HG03342 (cell line): ENCODE measurements around the gene SLC7A8.

Experiments
- ATAC-seq: cut with Tn5 transposase; IDR thresholded peaks from one replicate; pipeline ENCODE4 v1.9.1; 2021; ENCODE audit warnings: mild to moderate bottlenecking, moderate library complexity; ENCODE audit not compliant: unreplicated experiment

SLC7A8 gene

GRCh38 chr14:23183158-23183470, 346 bp downstream of the SLC7A8 start:
- ATAC-seq, result no peak

GRCh38 chr14:23182372-23183157, 895 bp downstream of the SLC7A8 start:
- no peak for ATAC-seq

GRCh38 chr14:23181946-23182345, 1.5 kb downstream of the SLC7A8 start:
- ATAC-seq, result no peak

- no peak for ATAC-seq
These were observed 2.0 kb downstream of the SLC7A8 start for GRCh38 chr14:23181453-23181852.

GRCh38 chr14:23177181-23177580, 6.3 kb downstream of the SLC7A8 start:
- no peak for ATAC-seq

GRCh38 chr14:23175823-23176222, 7.6 kb downstream of the SLC7A8 start:
- no peak for ATAC-seq

GRCh38 chr14:23174296-23175184, 8.9 kb downstream of the SLC7A8 start:
- ATAC-seq, result no peak

- ATAC-seq, result no peak
These were observed 9.7 kb downstream of the SLC7A8 start for GRCh38 chr14:23173796-23174195.

- no peak for ATAC-seq
These were observed 10.4 kb downstream of the SLC7A8 start for GRCh38 chr14:23173031-23173430.

GRCh38 chr14:23172574-23172973, 10.9 kb downstream of the SLC7A8 start:
- ATAC-seq, result no peak

GRCh38 chr14:23172096-23172495, 11.4 kb downstream of the SLC7A8 start:
- no peak for ATAC-seq

GRCh38 chr14:23171222-23171975, 12.1 kb downstream of the SLC7A8 start:
- ATAC-seq, result no peak

GRCh38 chr14:23169622-23170021, 13.8 kb downstream of the SLC7A8 start:
- no peak for ATAC-seq

- ATAC-seq, result no peak
These were observed 15.2 kb downstream of the SLC7A8 start for GRCh38 chr14:23168246-23168645.

- no peak for ATAC-seq
These were observed 16.2 kb downstream of the SLC7A8 start for GRCh38 chr14:23167116-23167847.

- no peak for ATAC-seq
These were observed 18.5 kb downstream of the SLC7A8 start for GRCh38 chr14:23164949-23165348.

- ATAC-seq, result no peak
These were observed 19.2 kb downstream of the SLC7A8 start for GRCh38 chr14:23164250-23164649.

- no peak for ATAC-seq
These were observed 19.6 kb downstream of the SLC7A8 start for GRCh38 chr14:23163830-23164229.

GRCh38 chr14:23162800-23163199, 20.7 kb downstream of the SLC7A8 start:
- ATAC-seq, result no peak

GRCh38 chr14:23162005-23162404, 21.5 kb downstream of the SLC7A8 start:
- ATAC-seq, result no peak
